Lung microvascular endothelial cell (primary cell): ENCODE data around the gene FGF6. TPM values are rescaled to one million over a fixed set of nuclear protein-coding genes. Genes with fewer than 3 reads are reported as not detected.

ENCODE experiments used
- DNase-seq, 2 donors: peaks; one replicate each; pipeline versions ENCODE4 v3.0.0 to v3.0.0-alpha.2; 2010; ENCODE audit warnings: low read depth in 2 of 2
- total RNA-seq: library from RNA; depleted of rRNA; stranded (reverse); fragments of >200 nt; gene quantifications from 2 replicates; pipeline ENCODE4 v1.2.1, GENCODE V29; 2014

The FGF6 gene
- total RNA-seq, 1 donor from 2014 or later = not detected

GRCh38 chr12:4447151-4447550, 1.5 kb upstream of the FGF6 start:
- no peak for DNase-seq

DNA sequence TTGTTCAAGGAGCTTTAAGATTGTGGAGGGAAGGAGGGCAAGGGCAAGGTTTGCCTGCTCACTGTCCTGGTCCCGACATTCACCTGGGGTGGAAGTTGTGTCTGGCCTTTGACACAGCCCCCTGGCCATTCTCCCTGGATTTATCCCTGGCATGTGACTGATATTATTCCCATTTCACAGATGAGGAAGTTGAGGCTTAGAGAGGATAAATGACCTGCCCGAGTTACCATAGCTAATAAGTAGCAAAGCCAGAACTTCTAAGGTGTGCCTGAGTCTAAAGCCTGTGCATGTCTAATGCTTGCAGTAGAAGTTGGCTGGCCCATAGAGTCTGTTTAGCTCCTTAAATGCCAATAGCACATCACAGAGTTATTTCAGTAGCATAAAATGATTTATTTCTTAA, 720 bp upstream of the FGF6 start:
- no peak for DNase-seq

DNA sequence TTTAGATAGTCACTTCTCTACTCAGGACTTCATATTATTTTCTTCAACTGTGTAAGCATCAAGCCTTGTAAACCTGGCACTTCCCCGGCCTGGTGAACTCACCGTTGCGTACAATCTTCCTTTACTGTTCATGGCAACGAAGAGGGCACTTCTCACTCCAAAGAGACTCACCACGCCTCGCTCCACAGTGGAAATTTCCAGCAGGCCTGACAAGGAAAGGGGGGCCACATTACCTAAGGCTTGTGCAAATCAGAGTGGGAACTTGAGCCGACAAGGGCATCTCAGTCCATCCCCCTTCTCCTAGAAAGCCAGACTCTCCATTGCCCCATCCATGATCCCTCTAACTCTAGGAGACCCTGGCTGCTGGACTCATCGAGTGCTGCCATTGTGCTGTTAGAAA, 1.6 kb downstream of the FGF6 start:
- no peak for DNase-seq

DNA sequence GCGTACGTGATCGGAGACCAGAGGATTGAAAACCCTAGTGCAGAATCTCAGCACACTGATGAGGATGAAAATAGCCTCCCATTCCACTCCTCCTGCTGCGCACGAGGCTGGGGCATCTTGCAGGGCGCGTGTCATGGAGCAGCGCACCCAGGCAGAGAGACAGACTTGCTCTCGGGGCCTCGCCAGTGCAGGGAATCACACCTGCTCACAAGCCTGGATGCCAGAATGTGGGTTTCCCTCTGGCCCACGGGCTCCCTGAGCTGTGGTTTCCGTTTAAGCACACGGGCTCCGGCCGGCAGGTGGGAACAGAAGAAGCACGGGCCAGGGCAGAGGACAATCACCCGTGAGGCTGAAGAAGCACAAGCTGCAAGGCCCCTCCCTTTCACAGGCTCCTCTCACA, 2.0 kb downstream of the FGF6 start:
- DNase-seq = no peak

DNA sequence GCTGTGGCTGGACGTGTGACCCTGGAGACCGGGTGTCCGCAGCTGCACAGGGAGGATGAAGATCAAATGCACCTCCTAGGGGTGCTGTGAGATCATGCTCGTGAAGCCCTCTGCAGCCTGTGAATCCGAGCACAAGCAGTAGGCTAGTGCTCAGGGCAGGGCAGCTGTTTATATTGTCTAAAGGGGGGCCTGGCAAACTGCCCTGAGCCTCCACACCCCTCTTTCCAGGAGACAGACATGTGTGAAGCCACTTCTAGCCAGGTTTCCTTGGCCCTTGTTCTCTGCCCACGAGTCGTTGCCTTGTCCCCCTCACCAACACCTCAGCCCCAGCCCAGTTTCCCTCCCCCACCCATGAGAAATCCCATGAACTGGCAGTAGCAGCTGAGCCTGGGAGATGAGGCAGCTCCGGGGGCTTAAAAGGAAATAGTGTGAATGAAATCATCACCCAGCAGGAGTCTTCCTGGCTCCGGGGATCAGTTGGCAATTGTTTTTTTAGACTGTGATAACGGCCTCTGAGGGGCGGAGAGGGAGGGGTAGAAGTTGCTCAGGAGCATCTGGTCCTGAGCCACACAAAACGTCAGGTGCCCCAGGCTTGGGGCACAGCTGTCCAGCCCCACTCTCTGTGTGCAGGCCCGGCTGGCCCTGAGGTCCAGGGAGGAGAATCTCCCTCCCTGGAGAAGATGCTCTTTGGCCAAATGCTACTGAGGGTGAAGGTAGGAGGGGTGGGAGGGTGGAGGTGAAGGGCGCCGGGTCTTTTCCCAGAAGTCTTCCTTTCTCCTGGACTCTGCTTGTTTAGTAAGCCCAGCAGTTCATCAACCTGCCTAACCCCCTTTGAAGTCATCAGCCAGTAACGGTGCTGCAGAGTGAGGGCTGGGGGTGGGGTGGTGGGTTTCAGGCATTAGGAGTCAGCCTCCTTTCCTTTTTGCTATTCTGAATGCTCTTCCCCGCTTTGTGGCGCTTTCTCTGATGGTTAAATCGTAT, 4.0 kb downstream of the FGF6 start:
- no peak for DNase-seq

GRCh38 chr12:4440187-4440941, 5.3 kb downstream of the FGF6 start:
- no peak for DNase-seq

GRCh38 chr12:4439736-4440135, 5.9 kb downstream of the FGF6 start:
- DNase-seq = no peak

DNA sequence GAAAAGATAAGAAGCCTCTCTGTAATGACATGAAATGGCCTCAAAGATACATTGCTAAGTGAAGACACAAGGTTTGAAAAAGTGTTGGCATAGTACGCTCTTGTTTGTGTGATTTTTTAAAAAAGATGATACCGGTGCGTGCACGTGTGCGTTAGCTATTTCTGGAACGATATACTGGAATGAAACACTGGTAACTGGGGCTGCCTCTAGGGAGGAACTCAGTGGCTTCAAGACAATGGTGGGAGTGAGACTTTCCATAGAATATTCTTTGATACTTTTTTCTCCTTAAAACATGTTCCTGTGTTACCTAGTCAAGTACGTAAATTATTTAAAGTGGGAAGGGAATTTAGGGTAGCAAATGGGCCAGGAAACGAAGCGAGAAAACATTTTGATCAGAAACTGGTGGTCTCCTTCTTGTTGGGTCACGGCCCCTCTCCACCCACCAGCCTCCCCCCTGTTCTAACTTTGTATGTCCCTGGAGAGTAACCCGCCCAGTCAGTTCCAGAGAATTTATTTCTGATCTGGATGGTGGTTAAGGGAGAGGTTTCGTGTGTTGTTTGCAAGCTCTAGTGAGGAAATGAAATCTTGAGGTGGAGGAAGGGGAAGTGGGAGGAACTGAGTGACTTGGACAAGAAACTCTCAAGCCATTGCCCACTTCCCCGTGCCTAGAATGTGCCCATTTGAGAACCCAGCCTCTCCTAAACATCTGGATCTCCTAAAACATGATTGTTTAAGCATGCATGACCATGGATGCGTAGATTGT, 6.6 kb downstream of the FGF6 start:
- DNase-seq = no peak

- no peak for DNase-seq
Observed at GRCh38 chr12:4435537-4435936, 10.1 kb downstream of the FGF6 start.

- DNase-seq = no peak
Observed at GRCh38 chr12:4434706-4435425, 10.7 kb downstream of the FGF6 start.

DNA sequence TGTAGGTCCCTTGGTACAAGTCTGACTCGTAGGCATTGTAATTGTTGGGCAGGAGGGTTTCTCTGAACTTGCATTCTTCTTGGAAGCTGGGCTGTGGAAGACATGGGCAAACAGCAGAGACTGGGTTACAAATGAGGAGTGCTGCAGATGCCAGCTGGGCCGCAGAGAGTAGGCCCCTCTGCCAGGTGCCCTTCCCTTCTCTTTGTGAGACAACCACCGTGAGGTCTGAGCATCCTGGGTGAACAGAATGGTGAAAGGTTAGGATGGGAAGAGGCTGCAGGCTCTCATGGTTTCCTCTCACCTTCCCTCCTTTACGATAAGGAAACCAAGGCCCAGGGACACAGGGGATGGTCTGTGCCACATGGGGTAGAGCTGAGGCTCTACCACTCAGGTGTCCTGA, 11.3 kb downstream of the FGF6 start:
- no peak for DNase-seq

- DNase-seq = no peak
Observed at GRCh38 chr12:4433745-4434058, 11.9 kb downstream of the FGF6 start.

GRCh38 chr12:4432878-4433744, 12.5 kb downstream of the FGF6 start:
- no peak for DNase-seq

DNA sequence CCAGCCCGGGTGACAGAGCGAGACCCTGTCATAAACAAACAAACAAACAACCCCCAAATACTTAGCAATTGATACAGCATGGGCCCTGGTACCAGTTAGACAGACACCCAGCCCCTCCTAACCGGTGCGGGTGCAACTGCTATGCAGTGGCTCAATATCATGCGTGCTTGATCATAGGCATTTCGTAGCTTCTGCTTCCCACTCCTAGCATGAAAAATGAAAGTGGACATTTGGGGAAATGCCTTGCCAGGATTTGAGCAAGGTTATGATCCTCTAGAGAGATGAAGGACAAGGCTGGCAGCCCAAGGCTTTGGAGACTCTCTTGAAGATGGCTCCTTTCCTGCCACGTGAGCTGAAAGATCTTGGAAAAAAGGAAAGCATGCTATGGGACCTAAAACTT, 13.7 kb downstream of the FGF6 start:
- no peak for DNase-seq

GRCh38 chr12:4431436-4431835, 14.2 kb downstream of the FGF6 start:
- DNase-seq = no peak

DNA sequence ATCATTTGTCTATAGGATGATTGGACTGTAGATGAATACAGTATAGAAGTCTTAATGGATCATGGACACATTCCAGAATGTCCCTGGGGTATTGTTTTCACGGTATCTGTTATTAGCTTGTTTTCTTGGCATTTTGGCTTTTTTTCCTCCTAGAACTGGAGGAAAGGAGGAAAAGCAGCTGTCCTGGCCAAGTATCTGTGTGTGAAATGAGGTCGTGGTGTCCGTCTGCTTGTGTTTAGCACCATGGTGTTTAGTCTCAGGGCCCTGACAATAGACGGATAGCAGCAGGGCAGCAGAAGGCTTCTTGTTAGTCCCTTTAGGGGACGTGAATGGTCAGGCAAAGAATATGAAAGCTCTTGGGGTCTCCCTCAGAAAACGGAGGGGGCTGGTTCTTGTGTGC, 21.2 kb downstream of the FGF6 start:
- no peak for DNase-seq

- DNase-seq = no peak
Observed at GRCh38 chr12:4423528-4424195, 22.0 kb downstream of the FGF6 start.

DNA sequence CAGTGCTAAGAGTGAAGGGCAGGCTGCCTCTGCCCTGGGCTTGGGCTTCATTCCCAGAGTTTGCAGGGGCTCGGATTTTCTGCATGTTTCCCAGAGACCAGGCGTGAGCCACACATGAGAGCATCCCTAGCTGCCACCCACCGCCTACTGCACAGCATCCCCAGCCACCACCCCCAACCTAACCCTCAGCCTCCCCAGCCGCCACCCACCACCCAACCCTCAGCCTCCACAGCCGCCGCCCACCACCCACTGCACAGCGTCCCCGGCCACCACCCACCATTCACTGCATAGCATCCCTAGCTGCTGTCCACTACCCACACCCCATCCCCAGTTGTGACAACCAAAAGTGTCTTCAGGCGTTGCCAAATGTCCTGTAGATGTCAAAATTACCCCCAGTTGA, 22.6 kb downstream of the FGF6 start:
- DNase-seq = no peak

- peak; percentile 48 to 60 for DNase-seq
Observed at GRCh38 chr12:4421590-4422031, 24.0 kb downstream of the FGF6 start.

DNA sequence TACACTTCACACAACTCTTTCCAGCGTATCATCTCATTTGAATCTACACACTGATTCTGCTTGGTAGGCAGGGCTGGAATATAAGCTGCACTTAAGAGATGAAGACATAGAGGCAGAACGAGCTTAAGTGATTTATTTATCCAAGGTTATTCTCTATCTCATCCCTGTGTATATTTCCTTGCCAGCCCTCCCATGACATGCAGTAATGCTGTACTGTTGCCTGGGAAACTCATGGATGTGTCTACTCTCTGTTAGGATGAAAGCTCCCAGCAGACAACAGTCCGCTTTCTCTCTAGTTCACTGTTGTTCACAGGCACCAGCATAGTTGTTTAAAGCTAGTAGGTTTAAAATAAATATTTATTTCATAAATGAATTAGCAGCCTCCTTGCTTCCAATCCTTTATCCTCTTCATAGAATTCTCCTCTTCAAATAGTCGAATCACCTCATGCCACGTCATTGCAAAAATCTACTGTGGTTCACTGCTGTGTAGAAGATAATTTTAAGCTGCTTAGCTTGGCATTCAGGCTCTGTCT, 25.4 kb downstream of the FGF6 start:
- DNase-seq = no peak
